ENCODE data around the gene C21orf91.

The C21orf91 gene

DNA sequence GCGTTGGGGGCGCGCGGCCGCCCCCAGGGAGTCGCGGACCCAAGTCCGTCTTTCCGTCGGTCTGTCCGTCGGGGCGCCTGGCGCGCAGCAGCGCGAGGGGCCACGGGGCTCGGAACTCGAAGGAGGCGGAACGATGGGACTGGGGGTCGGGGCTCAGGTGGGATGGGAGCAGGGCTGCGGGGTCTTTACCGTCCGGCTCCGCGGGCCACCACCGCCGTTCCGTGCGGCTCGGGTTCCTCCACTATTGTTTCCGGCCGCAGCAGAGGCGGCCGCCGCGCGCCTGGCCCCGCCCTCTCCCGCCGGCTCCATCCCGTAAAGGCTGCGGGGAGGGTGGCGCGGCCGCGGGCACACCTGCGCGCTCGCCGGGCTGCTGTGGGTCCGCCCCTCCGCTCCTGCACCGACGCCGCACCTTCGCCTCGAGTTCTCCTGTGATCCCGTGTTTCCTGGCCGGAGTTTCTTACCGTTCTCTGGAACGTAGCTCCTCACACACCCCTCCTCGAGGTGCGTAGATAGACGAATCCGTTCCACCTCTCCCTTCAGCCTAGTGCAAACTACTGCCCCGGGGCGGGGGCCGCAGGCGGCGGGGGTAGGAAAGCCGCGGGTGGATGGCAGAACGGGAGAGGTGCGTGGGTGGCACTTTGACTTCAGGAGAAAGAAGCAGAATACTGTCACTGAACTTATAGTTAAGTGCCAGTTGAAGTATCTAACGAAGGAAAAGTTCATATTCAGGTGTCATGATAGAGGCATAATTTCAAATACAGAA is at the start of gene C21orf91:
Gene C21orf91, minus strand, starts transcription at position 243 of the 763 bp plus-strand sequence. CDS start 1,038 bp downstream, outside the sequence.
- TF ChIP-seq, protein P1, sequence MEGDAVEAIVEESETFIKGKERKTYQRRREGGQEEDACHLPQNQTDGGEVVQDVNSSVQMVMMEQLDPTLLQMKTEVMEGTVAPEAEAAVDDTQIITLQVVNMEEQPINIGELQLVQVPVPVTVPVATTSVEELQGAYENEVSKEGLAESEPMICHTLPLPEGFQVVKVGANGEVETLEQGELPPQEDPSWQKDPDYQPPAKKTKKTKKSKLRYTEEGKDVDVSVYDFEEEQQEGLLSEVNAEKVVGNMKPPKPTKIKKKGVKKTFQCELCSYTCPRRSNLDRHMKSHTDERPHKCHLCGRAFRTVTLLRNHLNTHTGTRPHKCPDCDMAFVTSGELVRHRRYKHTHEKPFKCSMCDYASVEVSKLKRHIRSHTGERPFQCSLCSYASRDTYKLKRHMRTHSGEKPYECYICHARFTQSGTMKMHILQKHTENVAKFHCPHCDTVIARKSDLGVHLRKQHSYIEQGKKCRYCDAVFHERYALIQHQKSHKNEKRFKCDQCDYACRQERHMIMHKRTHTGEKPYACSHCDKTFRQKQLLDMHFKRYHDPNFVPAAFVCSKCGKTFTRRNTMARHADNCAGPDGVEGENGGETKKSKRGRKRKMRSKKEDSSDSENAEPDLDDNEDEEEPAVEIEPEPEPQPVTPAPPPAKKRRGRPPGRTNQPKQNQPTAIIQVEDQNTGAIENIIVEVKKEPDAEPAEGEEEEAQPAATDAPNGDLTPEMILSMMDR (IDR thresholded peaks at IDR 0.05; ENCODE audit: low read depth, low read length, missing control alignments) = no peak
- peak within 1 kb of the TSS; percentile 86 for H3K4me3 ChIP-seq (replicated peaks; ENCODE audit: low read depth, low read length)
- DNase-seq (ENCODE audit: extremely low read depth, low read depth) = peak; percentile 56

DNA sequence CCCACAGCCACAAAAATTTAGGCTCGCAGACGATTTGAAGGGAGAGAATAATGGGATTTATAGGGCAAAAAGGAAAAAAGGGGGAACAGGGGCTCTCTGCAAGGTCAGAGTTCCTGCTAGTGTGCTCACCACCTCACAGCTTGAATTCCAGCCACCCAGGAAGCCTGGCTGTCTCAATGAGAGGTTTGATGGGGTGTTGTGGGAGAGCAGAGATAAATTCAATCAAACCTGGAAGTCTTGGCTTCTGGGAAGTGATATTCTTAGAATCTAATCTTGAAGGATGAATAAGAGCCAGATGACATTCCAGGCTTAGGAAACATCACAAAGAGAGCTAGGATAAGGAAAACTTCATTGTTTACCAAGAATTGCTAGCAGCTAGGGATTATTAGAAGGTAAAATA is 47.4 kb upstream of the C21orf91 start:
- no peak for DNase-seq (ENCODE audit: extremely low read depth, low read depth)
- no peak overlapping the region for H3K4me3 ChIP-seq (replicated peaks; ENCODE audit: low read depth, low read length)
- TF ChIP-seq, protein P1 (IDR thresholded peaks at IDR 0.05; ENCODE audit: low read depth, low read length, missing control alignments) = no peak

DNA sequence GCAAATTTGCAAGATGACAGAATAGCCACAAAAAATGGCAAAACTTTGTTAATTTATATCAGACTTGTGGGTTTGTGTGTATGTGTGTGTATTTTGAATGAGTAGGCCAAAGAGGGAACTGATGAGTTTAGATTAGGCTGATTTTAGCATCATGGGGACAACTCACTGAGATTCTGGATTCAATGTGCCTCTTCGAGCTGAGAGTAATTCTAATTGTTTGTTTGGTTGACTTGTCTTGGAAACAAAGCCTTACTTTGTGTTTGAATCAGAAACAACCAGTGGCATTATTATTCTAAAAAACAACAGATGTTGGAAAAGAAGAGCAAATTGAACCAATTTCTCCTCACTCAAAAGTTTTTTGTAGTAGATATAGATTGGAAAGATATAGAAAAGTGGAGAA is 40.5 kb upstream of the C21orf91 start:
- TF ChIP-seq, protein P1 (IDR thresholded peaks at IDR 0.05; ENCODE audit: low read depth, low read length, missing control alignments) = no peak
- DNase-seq (ENCODE audit: extremely low read depth, low read depth) = no peak
- H3K4me3 ChIP-seq (replicated peaks; ENCODE audit: low read depth, low read length) = no peak overlapping the region

DNA sequence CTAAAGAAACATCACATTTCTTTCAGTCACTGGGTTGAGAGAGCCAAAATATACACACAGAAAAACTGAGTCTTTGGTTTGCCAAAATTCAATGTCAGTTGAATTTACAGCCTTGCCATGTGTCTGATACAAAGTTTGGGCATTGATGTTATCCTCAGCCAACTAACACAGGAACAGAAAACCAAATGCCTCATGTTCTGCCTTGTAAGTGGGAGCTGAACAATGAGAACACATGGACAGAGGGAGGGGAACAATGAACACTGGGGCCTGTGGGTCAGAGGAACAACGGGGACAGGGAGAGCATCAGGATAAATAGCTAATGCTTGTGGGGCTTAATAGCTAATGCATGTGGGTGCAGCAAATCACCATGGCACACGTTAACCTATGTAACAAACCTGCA is 39.6 kb upstream of the C21orf91 start:
- TF ChIP-seq, protein P1 (IDR thresholded peaks at IDR 0.05; ENCODE audit: low read depth, low read length, missing control alignments) = no peak
- DNase-seq (ENCODE audit: extremely low read depth, low read depth) = no peak
- no peak overlapping the region for H3K4me3 ChIP-seq (replicated peaks; ENCODE audit: low read depth, low read length)

DNA sequence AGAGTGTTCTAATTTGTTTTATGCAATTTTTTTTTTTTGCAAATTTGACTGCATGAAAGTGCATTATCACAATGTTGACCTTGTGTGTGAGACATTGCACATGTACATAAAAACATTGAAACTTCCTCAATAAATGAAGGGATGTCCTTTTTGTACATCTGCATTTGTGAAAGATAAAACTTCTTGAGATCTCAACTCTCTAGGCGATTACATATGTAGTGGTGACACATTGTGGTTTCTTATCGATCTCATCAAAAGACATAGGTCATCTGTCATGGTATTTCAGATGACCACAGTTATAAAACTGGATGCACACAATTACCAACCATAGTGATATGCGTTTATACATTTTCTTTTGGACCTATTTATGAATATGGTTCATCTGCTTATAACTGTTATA is 35.6 kb upstream of the C21orf91 start:
- TF ChIP-seq, protein P1 (IDR thresholded peaks at IDR 0.05; ENCODE audit: low read depth, low read length, missing control alignments) = no peak
- H3K4me3 ChIP-seq (replicated peaks; ENCODE audit: low read depth, low read length) = no peak overlapping the region
- DNase-seq (ENCODE audit: extremely low read depth, low read depth) = no peak

DNA sequence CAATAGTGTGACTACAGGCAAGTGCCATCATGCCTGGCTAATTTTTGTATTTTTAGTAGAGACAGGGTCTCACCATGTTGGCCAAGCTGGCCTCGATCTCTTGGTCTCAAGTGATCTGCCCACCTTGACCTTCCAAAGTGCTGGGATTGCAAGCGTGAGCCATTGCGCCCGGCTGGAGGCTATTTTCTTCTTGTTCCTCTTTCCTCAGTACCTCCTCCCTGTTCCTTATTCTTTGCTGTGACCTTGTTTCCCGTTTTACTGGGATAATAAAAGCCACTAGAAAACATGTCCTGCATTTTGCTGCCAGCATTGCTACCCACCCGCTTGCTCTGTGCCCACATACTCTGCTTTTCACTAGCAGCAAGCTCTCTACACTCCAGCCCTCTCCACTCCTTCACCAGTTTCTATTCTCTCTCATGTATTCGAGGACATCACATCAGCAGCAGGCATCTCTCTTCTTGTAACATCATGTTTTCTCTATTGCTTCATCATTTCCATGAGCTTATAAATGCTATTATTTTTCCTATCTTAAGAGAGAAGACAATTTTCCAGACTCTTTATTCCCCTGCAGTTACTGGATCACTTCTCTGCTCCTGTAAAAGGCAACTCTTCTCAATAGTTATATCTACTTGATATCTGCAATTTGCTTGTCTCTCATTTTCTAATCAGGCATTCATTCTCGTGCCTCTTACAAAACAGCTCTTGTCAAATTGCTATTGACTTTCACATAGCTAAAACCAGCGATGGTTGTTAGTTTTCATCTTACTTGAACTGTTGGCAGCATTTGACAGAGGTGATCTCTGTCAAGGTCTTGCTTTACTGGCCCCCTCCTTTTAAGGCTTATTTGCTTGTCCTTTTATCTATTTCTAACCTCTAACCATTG is 34.5 kb upstream of the C21orf91 start:
- H3K4me3 ChIP-seq (replicated peaks; ENCODE audit: low read depth, low read length) = no peak overlapping the region
- DNase-seq (ENCODE audit: extremely low read depth, low read depth) = no peak
- TF ChIP-seq, protein P1 (IDR thresholded peaks at IDR 0.05; ENCODE audit: low read depth, low read length, missing control alignments) = no peak
